HG03520 (cell line): ENCODE data around the gene NPHP1.
"Not testable (repeated sequence)": the region's sequence is repeated elsewhere in the genome, so short reads cannot be mapped to it uniquely, and the experiment has no call there.

Source experiments
- ATAC-seq: cut with Tn5 transposase; IDR thresholded peaks from one replicate; pipeline ENCODE4 v1.9.1; 2021; ENCODE audit warnings: mild to moderate bottlenecking, moderate library complexity; ENCODE audit not compliant: unreplicated experiment

The NPHP1 gene

DNA sequence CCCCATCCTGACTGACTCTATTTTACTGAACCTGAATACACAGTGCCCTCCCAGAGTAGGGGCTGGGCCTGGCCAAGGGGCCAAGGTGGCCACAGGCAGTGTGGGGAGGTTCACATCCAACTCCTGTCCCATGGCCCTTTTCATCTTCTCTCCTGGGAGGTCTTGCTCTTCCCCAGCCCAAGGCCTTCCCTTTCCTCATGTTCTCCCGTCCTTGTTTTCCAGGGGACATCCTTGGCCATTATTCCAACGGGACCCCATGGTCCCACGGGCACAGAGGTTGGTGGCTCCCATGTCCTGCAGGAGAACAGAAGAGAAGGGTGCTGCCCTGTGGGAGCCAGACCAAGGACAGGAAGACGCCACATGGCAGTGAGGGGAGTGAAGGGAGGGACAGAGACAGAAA lies 99.6 kb downstream of the NPHP1 start:
- no peak for ATAC-seq

DNA sequence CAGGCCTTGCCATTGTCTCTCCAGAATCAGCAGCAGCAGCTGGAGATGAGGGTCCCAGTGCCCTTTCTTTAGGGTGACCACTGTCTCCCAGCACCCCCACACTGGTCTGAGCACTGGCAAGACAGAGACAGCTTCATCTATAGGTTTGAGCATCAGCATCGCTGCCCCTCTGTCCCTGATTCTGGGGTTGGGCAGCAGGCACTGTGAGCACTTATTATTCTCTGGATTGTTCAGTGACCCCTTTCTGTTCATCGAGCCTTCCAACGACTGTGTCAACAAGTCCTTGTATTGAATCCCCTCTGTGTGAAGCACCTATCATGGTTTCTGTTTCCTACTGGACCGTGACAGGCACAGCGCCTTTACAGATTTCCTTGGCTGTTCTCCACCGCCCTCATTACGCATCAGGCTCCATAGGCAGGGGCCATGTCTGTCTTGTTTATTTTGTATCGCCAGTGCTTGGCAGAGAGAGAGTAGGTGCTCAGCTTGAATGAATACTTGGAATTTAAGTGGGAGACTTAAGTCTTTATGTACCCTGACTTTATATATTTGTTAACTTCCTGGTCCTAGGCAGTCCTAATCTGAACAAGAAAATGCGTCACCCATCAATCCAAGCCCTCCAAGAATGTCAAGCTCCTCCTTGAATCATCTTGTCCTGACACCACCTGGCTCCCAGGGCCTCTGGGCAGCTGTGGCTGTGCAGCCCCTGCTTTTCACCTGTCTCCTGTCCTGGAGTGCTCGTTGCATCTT lies 100.6 kb downstream of the NPHP1 start:
- no peak for ATAC-seq

DNA sequence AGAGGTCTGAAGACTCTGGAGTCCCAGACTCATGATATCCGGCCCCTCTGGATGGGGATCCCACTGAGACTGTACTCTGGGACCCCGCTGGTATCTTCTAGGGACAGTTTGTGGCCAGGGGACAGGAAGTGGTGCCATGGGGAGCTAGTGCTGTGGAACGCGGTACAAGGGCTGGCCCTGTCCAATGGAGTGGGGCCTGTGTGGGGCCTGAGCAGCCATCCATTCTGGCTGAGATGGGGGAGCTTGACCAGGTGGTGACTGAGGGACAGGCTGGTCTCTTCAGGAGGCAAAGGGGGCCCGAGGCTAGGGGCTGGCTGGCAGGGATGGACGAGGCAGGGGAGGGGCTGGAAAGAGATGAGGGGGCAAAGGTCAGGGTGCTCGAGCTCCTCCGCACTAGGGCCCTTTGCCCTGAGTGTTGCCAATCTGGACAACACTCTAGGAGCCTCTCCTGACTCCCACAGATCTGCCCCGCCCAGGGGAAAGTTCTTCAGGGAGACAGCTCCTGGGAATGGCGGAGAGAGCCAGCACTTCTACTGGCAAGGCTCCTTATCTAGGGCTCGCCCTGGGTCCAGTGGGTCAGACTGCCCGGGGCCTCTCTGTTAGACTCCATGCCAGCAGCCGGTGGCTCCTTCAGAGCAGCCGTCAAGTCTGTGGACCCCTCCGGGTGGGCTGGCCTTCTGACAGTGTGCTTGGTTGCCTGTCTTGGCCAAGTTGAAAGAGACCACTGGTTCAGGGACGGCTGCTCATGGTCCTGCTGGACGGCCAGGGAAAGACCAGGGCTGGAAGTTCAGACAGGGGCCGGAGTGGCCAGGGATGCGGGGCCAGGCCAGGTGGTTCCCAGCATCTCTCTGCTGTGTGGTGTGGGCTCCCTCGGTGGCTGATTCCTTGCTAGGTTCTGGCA lies 101.5 kb downstream of the NPHP1 start:
- ATAC-seq: no peak

DNA sequence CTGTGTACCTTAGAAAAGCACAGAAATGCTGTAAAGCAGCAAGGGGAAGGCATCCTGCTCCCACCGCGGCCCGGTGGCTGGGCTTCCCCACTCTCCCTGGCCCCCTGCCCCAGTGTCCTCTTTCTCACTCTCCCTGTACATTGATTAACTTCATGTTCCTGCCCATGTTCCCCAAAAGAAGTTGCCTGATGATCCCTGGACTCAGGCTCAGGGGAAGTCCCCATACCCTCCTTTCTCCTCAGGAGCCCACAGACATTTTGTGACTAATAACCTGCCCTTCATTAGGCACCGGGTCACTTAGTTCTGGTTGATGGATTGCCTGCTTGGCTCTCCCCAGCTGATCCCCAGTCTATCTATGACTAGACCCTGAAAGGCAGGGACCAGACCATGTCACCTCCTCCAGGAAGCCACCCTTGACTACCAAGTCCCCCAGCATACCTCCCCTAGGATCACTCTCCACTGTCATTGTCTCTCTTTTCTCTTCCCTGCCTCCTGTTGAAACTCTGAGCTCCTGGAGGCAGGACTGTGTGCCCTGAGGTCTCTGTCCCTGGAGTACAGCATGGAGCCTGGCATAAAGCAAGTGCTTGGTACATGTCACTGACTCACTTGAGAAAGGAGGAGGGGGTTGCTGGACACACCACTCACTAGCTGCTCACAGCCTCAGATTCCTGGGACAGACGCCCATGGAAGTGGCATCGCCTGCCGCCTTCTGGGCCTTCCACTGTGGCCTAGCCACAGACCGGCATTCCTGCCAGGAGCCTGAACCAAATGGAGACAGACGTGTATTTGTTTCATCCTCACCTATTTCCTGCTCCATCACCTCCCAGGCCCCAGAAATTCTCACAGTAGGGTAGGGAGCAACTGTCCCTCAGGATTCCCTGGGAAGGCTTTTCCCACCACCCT lies 102.7 kb downstream of the NPHP1 start:
- ATAC-seq: no peak

DNA sequence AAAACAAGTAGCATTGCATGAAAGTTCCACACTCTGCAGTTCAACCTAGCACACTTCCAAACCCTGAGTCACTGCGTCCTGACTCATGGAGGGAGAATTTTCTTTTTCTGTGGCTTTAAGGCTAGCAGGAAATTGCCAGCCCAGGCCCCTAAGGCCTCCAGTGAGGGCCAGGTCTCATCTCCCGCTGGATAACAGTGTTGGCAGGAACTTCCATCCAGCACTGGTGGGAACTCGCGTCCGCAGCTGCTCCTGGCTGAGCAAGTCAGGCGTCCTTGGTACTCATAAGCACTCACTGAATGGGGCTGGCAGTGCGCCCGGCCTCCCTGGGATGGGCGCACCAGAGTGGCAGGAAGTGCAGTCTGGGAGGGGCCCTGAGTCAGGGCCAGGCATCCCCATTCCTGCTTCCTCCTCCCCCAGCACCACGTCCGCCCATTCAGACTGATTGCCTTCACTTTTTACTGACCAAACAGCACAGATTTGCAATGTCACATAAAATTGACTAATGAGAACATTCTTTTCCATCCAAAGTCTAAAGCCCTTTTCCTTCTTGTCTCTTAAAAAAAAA lies 103.5 kb downstream of the NPHP1 start:
- no peak for ATAC-seq

DNA sequence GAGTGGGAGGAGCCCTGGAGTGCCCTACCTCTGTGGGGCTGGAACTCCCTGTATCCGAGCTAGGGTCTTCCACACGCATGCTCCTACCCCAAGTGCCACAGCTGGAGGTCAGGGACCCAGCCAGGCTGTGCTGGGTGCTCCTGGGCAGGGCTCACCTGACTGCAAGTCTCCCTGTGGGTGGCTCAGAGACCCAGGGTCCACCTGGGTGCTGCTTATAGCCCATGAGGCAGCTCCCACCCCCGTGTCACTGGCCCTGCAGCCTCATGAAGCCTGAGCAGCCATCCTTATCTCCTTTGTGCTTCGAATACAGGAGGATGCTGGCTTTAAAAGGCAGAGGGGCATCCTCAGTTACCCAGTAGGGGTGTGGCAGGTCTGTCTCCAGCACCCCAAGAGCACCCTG lies 103.9 kb downstream of the NPHP1 start:
- ATAC-seq: not testable (repeated sequence)

DNA sequence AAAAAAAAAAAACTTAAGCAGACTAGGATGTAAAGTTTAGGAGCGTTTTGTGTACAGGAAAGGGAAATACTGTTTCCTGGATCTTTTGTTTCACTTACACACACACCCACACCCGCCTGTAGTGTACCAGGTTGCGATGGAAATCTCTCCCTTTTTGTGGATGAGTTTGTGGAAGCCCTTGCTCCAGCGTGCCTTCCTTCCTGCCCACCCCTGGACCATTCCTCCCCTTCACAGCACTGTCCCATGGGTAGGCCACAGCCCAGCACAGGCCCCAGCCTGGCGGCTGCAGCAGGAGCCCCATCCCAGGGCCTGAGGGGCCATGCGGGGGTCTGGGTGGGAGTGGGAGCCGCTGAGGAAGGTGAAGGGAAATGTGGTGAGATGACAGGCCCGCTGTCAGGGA lies 104.3 kb downstream of the NPHP1 start:
- ATAC-seq: no peak

DNA sequence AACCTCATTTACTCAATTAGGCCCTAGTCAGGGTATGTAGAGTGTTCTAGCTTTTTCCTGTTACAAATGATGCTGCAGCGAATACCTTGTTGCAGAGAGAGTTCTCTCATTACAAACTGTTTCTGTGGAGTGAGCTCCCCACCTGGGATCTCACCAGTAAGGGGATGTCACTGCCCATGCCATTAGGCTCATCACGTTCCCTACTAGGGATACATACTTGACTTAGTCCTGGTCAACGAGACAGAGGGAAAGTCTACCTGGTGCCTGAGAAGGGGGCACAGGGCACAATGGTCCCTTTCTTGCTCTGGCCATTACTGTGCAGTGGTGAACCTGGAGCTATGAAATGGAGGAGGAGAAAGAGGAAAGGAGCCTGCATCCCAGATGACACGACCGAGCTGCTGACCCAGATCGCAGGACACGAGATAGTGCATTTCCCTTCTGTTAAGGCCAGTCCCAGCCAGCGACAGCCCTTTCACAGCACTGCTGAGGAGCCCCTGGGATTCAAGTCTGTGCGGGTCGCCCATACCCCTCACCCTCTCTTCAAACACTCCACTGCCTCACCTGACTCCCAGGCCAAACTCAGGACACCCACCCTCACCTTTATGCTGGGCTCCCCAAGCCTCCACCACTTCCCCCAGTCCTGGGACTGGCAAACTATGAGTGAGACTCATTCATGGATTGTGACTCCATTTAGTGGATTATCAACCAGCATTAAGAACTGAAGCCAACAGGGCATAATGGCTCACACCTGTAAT lies 105.2 kb downstream of the NPHP1 start:
- no peak for ATAC-seq

DNA sequence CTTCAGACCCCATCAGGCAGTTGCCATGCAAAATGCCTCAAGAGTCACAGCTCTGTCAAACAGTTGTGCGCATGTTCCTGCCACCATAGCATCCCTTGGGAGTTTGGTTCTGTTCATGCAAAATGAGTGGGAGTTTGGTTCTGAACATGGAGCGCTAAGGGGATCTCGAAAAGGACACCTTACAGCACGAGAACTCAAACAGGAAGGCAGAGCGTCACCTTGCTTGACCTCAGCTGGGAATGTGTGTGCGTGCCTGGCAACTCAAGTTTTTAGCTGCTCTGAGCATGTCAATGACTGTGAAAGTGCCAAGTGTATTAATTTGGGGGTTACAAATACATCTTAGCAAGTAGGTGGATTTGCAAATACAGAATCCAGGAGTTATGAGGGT lies 105.8 kb downstream of the NPHP1 start:
- no peak for ATAC-seq

DNA sequence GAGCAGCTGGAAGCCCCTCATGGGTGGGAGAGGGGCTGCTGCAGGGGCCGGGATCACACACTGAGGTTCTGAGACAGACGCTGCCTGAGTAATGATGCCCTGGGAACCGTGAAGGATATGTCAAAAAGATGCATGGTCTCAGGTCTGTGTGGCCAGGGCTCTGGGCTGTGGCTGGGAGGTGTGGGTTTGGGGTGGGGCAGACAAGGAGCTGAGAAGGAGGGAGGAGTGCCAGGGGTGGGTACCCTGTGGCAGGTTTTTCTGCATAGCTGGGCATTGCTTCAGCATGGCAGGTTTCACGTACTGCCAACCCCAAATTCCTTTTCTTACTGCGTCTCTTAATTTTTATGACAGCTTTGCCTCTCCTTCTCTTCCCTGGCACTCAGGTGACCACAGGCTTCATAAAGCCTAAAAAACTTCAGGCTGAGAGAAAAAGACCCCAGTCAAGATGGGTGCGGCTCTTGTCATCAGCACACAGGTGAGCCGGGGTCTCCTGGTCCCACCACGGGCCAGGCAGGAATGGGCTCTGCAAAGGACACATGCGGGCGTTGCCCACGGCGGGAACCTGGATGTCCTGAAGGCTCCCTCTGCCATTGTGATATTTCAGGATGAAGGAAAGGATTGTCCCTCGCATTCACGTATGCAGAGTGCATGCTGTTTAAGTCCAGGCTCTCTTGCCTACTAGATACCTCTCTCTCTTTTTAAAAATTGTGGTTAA lies 107.2 kb downstream of the NPHP1 start:
- ATAC-seq: no peak

DNA sequence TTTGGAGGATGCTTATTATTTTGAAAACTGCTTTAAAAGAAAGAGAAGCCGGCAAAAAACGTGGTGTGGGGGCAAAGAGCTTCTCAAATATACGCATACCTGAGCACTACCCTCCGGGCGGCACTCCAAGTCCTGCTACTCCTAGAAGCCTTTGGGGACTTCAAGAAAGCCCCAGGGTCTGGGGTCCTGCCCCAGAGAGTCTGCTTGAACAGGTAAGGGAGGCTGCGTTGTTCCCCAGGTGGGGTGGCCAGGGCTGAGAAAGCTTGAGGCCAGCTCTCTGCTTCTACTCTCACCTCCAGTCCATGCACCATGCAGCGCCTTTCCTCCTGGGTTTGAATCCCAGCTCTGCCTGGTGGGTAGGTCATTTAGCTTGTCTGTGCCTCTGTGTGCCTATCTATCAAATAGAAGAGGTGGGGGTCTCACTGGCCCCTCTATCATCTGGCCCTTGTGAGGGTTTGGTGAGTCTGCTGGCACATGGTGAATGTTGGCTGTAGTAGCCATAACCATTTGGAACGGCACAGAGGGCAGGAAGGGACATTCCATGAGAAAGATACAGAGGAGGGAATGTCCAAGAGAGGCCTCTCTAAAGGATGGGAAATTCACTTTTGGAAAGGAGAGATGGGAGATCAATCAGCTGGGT lies 108.7 kb downstream of the NPHP1 start:
- ATAC-seq: no peak

DNA sequence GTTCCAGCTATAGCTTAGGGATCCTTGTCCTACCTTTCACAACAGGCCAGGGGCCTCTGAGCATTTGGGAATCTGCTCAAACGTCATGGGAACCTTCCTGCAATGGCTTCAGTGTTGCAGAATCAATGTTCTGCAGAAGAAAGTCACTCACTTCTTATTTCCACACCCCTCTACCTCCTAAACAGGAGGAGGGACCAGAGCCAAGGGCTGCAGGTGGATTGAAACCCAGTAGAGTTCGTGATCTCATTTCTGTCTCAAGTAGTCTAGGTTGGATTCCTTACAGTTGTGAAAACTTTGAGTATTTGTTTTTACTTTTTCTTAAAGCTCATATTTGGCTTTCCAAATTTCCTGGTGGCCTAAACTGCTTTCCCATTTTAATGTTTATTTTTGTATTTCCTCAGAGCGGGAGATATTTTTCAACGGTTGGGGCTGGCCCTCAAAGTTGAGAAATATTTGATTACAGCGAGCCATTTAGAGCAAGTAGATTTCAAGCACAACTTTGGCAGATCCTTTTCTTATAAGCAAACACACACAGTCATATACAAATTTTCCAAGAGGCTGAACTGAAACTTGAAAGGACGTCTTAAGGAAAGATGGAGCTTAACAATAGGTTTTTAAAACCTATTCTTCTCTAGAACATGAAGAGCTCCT lies 109.8 kb downstream of the NPHP1 start:
- ATAC-seq: not testable (repeated sequence)

DNA sequence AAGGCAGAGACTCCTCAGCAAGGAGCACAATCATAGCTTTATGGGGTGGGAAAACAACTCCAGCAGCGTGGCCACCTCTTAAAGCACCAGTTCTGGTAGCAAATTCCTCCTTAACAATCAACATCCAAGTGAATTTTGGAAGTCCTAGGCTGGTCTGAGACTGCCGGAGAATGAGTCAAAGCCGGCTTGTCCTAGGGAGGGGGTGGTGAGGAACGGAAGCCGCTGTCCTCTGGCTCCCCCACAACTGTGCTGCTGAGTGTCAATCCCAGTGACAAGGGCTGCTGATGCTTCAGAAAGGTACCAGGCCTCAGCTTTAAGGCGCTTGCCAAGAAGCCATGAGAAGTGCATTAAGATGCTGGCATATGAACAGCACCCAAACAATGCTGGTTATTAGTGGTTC lies 110.9 kb downstream of the NPHP1 start:
- not testable (repeated sequence) for ATAC-seq

DNA sequence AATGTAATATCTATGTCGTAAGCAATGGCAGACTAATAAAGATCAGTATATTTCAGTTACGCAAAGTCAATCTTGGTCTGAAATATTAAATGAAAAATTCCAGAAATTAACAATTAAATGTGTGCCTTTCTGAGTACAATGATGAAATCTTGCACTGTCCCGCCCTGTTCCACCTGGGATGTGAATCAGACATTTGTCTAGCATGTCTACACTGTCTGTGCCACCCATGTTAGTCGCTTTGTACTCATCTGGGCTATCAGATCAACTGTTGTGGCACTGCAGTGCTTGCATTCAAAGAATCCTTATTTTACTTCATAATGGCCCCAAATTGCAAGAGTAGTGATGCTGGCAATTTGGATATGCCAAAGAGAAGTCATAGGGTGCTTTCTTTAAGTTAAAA lies 114.6 kb downstream of the NPHP1 start:
- not testable (repeated sequence) for ATAC-seq

DNA sequence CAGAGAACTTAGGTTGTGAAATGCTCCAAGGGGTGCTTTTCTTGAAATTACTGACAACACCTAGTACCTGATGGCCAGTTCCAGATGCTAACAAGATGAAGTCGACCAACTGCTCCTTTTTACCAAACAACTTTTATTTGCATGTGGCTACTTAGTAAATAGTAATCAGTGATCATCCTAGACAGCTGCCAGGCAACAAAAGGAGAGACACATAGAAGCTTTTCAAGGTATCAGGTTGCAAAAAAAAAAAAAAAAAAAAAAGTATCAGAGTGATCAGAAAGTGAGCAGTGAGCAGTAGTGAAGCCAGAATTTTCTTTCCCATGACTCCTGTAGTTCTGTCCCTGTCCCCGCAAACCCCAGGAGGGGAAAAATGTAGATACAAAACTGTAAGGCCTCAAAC lies 121.1 kb downstream of the NPHP1 start:
- not testable (repeated sequence) for ATAC-seq

DNA sequence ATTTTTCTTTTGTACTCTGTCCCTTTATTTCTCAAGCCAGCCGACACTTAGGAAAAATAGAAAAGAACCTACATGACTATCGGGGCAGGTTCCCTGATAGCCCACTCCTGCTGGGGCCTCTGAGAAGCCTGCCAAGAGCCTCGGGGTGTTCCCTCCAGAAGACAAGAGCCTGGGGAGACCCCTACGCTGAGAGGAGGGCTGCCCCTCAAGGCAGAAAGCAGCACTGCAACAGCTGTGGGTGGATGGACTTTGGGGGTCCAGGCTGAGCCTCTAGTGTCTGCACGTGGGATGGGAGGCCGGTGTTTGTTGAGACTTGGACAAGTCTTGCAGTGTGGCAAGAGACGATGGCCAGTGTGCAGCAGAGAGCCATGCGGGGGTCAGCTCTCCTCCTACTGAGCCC lies 121.7 kb downstream of the NPHP1 start:
- not testable (repeated sequence) for ATAC-seq

DNA sequence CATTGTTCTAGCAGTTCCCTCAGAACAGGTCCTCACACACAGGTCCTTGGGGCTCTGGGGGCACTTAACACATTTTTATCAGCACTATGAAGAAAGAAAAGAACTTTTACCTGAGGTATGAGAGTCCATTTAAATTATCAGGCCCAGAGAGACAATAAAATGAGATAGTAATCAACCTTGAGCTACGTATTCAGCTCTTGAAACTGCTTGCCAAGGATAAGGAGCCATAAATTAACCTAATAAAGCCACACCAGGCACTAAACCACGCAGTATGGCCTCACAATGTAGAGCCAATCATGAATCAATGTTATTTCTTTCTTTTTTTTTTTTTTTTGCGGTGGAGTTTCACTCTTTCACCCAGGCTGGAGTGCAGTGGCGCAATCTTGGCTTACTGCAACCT lies 126.7 kb downstream of the NPHP1 start:
- ATAC-seq: not testable (repeated sequence)

DNA sequence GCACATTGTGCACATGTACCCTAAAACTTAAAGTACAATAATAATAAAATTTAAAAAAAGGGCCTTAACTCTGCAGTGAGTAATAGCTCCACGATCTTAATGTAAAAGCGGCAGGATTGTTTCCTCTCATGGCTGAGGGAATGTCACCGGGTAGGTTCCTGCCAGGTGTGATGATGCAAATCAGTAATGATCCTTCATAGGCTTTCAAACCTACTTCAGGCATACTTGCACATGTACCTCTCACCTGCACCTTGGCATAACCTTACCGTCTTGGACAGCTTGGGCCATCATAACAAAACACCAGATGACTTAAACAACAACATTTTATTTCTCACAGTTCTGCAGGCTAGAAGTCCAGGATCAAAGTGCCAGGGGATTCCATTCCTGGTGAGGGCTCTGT lies 128.9 kb downstream of the NPHP1 start:
- ATAC-seq: not testable (repeated sequence)
